Embryonic facial prominence (tissue), 1 donor: ENCODE data around the gene RUNDC3A.
A peak's percentile ranks its signal among the peaks of the same experiment; 100 is the strongest.
"Not testable (repeated sequence)": the region's sequence is repeated elsewhere in the genome, so short reads cannot be mapped to it uniquely, and the experiment has no call there.

Experiments
- DNase-seq: peaks from one replicate; pipeline ENCODE4 v3.0.0-alpha.2; 2016; ENCODE audit errors: extremely low spot score

Gene RUNDC3A

DNA sequence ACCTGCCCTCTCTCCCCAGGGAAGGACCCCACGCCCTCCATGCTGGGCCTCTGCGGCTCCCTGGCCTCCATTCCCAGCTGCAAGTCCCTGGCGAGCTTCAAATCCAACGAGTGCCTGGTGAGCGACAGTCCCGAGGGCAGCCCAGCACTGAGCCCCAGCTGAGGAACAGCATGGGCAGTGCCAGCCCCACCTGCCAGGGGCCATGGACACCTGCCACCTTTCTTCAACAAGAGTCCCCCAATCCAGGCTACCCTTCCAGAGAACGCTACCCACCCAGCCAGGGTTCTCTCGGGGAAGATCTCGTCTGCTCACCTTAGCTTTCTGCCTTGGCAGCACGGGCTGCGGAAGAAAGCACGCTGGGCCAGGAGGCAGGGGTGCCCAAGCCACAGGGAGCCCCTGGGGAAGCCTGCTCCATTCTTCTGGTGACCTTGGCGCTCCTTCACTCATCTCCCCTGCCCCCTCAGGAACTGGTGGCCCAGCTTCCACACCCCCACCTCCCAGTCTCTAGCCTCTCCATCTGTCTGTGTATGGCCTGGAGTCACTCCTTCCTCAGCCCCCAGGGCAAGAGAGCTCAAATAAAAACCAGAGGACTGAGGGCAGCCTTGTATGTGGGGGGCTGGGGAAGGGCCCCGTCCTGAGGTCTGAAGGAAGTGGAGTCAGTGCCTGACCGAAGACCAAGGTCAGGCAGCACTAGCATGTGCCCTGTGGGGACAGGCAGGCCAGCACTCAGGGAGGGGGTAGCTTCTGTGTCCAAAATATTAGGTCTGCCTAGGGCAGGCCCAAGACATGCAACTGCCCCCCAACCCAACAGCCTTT, 9.9 kb downstream of the RUNDC3A start:
- no peak for DNase-seq

DNA sequence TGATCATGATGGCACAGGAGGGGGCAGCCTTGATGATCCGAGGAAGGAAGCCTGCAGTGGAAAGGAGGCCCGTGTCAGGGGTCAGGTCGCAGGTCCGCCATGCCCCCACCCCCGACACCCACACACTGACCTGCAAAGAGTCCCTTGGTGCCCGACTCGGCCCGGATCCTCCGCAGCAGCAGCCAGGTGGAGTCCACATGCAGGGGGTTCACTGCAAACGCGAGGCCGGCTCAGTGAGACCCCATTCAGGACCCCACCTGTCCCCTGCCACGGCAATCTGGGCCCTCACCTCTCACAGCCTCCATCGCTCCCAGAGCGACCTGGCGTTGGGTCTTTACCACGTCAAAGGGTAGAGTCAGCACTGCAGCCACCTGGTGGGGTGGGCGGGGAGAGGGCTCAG, 11.7 kb downstream of the RUNDC3A start:
- no peak for DNase-seq

GRCh38 chr17:44321246-44322120, 13.1 kb downstream of the RUNDC3A start:
- no peak for DNase-seq

- no peak for DNase-seq
Measured at GRCh38 chr17:44322236-44322895, 14.0 kb downstream of the RUNDC3A start.

DNA sequence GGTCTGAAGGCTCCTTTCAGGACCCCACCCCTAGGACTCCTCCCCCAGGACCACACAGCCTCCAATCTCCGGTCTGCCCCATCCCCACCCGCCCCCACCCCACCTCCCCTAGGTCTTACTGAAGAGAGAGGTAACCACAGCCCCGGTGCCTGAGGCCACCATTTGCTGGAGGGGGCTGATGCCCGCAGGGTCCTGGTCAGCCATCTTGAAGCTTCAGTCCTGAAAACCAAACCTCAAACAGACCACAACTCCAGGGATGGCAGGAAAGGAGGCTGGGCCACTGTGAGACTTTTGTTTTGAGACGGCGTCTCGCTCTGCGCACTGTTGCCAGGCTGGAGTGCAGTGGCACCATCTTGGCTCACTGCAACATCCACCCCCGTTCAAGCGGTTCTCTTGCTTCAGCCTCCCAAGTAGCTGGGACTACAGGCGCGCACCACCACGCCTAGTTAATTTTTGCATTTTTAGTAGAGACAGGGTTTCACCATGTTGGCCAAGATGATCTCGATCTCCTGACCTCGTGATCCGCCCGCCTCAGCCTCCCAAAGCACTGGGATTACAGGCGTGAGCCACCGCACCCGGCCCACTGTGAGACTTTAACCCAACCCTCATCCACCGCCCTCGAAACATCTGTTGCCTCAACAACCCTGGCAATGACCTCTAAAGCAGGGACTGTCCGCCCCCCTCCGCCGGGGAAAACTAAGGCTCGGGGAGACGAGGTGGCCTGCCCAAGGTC, 15.1 kb downstream of the RUNDC3A start:
- DNase-seq, result no peak

DNA sequence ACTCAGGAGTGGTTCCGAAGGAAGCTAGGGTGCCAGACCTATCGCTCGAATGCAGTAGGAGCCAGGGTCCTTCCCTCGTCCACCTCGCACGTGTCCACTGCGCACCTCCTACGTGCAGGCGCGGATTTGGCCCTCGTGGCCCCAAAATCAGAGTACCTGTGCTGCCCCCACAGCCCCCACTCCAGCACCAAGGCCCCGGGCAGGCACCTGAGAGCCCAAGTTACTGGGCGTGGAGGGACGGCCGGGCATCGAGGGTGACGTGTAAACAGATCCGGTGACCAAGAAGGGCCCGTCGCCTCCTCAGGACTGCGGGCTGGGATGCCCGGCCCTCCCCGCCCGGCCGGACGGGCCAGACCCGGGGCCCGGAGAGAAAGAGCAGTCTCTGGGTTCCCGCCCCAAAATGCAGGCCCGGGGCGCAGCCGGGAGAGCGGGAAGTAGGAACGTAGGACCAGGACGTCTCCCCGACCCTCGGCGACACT, 15.7 kb downstream of the RUNDC3A start:
- DNase-seq, result no peak

DNA sequence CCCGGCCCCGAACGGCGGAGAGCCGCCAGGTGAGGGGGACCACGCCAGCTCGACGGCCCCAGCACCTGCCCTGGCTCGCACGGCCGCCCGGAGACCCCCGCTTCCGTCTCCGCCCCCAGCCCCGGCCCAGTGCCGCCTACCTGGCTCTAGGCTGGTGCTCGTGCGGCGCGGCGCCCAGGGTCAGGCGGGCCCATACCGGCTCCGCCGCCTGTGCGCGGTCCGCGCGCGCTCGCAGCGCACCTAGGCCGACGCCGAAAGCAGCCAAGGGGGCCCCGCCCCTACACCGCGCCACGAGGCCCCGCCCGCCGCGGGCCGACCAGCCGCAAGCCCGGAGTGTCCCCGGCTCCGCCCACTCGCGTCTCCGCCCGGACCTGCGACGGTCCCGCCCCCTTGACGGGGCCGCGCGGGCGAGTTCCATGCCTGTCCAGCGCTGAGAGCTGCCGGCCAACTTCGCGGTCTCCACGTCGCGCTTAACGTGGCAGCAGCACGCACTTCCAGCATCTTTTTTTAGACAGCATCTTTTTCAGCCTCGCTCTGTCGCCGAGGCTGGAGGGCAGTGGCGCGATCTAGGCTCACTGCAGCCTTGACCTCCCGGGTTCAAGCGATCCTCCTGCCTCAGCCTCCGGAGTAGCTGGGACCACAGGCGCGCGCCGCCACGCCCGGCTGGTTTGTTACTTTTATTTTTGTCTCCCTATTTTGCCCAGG, 16.3 kb downstream of the RUNDC3A start, which contains the start of gene SLC25A39:
TSS of gene SLC25A39 (minus strand) at position 253 of the 705 bp plus-strand sequence. CDS start 1,261 bp downstream, outside the sequence.
- DNase-seq, result peak; percentile 77

DNA sequence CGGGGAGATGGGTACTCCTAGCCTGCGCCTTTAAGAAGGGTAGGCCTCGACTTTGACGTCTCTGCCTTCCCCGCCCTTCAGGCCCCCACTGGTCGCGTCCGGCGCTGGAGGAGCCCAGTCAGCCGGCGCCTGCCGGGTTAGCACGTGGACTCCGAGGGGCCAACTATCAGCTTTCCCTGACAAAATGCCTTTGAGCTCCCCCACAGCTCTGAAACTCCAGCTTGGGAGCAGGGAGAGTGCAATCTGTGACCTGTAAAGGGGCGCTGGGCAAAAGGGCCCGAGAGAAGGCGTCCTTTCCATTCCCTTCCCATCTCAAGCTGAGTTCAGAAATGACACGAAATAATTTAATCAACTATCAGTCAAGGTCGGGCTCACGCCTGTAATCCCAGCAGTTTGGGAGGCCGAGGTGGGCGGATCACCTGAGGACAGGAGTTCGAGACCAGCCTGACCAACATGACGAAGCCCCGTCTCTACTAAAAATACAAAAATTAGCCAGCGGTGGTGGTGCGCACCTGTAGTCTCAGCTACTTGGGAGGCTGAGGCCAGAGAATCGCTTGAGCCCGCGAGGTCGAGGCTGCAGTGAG, 18.6 kb downstream of the RUNDC3A start:
- peak; percentile 91 for DNase-seq

DNA sequence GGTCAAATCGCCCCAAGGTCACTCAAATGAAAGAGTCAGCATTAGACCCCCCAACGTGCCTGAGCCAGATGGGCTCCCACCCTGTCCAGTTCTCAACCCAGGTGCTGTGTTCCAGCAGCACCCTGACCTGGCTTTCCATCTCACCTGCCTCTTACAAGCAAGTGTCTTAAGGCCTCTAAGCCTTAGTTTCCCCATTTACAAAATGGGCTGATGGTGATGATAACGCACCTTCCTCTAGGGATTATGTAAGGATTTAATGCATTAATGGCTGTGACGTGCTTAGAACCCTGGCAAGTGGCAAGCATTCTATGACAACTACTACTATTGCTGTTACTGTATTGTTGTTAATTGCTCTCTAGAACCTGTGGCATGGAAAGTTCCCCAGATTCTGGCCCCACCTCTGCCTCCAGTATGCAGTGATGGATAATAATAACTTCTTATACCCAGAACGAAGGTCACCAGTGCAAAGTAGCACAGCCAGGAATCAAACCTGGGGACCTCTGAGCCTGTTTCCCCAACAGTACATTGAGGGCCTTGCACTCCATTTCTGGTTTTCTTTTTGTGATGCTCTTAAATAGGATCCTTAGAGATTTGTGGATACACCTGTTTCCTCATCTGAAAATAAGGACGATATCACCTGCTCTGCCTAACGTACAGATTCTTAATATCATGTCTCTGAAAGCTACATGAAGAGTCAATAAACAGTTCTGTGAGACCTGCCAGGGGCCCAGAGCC, 19.5 kb downstream of the RUNDC3A start:
- no peak for DNase-seq

- DNase-seq, result not testable (repeated sequence)
Measured at GRCh38 chr17:44329516-44329915, 21.1 kb downstream of the RUNDC3A start.

- not testable (repeated sequence) for DNase-seq
Measured at GRCh38 chr17:44330263-44330662, 21.9 kb downstream of the RUNDC3A start.

DNA sequence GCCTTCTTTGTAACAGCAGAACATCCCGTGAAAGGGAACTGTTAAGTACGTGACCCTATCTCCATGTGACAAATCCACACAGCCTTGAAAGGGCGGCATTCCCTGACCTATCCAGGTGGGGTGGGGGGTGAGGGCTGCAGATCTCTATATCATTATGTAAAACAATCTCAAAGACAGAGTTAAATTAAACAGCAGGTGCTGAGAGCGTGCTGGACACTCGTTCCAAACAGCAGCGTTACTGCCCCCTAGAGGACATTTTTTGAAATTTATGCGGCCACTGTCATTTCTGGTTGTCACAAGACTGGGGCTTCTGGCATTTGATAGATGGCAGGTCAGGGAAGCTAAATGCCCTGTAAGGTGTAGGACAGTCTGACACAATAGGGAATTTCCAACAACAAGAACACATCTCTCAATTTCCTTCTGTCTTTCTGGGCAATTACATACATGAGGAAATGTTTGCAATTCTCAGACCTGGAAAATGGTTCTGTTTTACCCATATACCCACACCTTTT, 22.9 kb downstream of the RUNDC3A start:
- no peak for DNase-seq

- DNase-seq, result no peak
Measured at GRCh38 chr17:44333371-44333770, 25.0 kb downstream of the RUNDC3A start.

GRCh38 chr17:44334315-44334714, 25.9 kb downstream of the RUNDC3A start:
- no peak for DNase-seq

GRCh38 chr17:44334727-44335126, 26.3 kb downstream of the RUNDC3A start:
- no peak for DNase-seq

GRCh38 chr17:44335564-44335963, 27.2 kb downstream of the RUNDC3A start:
- DNase-seq, result no peak

DNA sequence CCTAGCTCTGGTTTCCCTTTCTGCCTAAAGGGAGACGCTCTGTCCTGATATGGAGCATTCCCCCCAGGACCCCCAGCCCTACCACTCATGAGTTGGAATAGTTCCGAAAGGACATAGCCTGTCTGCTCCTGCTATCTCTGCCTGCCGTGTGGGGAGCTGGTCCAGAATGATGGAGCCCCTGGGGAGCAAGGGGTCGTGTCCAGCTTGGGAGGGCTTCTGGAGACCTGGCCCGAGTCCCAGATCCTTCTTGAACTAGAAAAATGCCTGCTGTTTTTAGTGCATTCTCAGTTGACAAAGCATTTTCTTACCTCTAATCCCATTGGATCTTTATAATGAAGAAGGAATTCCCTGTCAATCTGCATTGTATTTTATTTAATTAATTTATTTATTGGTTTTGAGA, 27.6 kb downstream of the RUNDC3A start:
- DNase-seq, result no peak

GRCh38 chr17:44338702-44339101, 30.3 kb downstream of the RUNDC3A start:
- DNase-seq, result no peak

GRCh38 chr17:44340553-44340952, 32.2 kb downstream of the RUNDC3A start:
- DNase-seq, result not testable (repeated sequence)
